Epithelial cell of alveolus of lung (primary cell): ENCODE measurements around the gene ARIH1. TPM values are rescaled to one million over a fixed set of nuclear protein-coding genes. Genes with fewer than 3 reads are reported as not detected.

Experiments used
- total RNA-seq: library from RNA; depleted of rRNA; stranded (reverse); fragments of >200 nt; gene quantifications from 2 replicates; pipeline ENCODE4 v1.2.1, GENCODE V29; 2015

ARIH1 gene, protein sequence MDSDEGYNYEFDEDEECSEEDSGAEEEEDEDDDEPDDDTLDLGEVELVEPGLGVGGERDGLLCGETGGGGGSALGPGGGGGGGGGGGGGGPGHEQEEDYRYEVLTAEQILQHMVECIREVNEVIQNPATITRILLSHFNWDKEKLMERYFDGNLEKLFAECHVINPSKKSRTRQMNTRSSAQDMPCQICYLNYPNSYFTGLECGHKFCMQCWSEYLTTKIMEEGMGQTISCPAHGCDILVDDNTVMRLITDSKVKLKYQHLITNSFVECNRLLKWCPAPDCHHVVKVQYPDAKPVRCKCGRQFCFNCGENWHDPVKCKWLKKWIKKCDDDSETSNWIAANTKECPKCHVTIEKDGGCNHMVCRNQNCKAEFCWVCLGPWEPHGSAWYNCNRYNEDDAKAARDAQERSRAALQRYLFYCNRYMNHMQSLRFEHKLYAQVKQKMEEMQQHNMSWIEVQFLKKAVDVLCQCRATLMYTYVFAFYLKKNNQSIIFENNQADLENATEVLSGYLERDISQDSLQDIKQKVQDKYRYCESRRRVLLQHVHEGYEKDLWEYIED
- total RNA-seq = 21.7 and 22.4 TPM in 2 replicates

DNA sequence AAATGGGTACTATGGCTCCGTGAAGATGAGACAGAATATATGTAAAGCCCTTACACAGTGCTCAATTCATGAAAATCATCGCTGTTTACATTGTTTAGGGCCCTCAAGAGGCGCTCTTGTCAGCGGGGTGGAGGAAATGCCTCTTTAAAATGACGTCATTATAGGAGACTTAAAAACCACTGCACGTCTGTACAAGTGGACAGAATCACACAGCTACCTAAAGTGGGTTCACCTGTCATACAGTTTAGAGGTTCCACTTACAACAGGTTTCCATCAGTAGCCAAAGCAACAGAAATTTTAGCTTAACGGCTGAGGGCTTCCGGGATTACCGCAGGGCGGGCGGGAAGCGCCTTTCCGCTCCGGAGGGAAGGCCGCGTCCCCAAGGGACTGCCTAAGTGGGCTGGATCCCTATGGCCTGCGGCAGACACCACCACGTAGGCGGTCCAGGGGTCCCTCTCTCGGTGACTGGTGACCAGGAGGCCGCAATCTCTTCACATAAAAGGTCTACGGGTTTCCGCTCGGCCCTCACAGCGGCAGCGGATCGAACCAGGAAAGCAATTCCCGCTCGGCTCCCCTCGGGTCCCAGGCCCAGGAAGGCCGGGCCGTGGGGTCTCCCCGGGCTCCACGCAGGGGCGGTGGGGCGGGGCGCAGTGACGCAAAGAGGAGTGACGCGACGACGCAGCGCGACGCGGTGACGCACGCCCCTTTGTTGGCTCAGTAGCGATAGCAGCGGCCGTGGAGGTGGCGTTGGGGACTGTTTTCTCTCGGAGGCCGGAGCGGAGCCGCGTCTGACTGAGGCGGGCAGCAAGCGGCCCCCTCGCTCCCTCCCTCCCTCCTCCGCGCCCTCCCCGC lies at the start of gene ARIH1:
Gene ARIH1 (plus strand): TSS at position 717 of the 852 bp plus-strand sequence. CDS start 310 bp downstream, outside the sequence.

Other genes starting within 250 kb of the ARIH1 start
- 1,015 and 1,831 TPM in 2 replicates for gene PKM, start 243.1 kb upstream of the ARIH1 start, total RNA-seq
- gene PARP6, start 201.8 kb upstream of the ARIH1 start, total RNA-seq = 12.4 and 28.2 TPM in 2 replicates
- gene CELF6, start 154.2 kb upstream of the ARIH1 start, total RNA-seq = 0.72 TPM in 1 of 2 replicates, not detected in the other
- gene HEXA, start 98.3 kb upstream of the ARIH1 start, total RNA-seq = 96.6 and 148 TPM in 2 replicates
- gene TMEM202, start 76.0 kb upstream of the ARIH1 start, total RNA-seq = not detected in 2 replicates
- gene GOLGA6B, start 180.4 kb downstream of the ARIH1 start, total RNA-seq = not detected in 2 replicates
- not detected in 2 replicates for gene HIGD2B, start 211.9 kb downstream of the ARIH1 start, total RNA-seq
- 13.2 and 18.4 TPM in 2 replicates for gene BBS4, start 211.9 kb downstream of the ARIH1 start, total RNA-seq